T-helper 2 cell treated with Interferon-gamma antibody and Interleukin-4, amounts not matched to agents 5 μg/mL and 100 μg/mL, for 36 hours (primary cell): ENCODE results near the gene SEC16B.

ENCODE experiments used
- DNase-seq: peaks from one replicate; pipeline ENCODE4 v3.0.0; 2021; ENCODE audit warnings: low spot score
- H3K27ac Mint-ChIP-seq: one replicate; pipeline ENCODE4 v1.8.0; 2021; ENCODE audit warnings: mild to moderate bottlenecking, mixed read lengths
- H3K27me3 Mint-ChIP-seq: one replicate; pipeline ENCODE4 v1.8.0; 2021; ENCODE audit warnings: low read depth, mixed read lengths
- H3K36me3 Mint-ChIP-seq: one replicate; pipeline ENCODE4 v1.8.0; 2021; ENCODE audit warnings: low read depth, mixed read lengths
- H3K4me1 Mint-ChIP-seq: one replicate; pipeline ENCODE4 v1.8.0; 2021; ENCODE audit warnings: low read depth, mixed read lengths
- H3K4me3 Mint-ChIP-seq: one replicate; pipeline ENCODE4 v1.8.0; 2022; ENCODE audit warnings: mild to moderate bottlenecking, moderate library complexity, mixed read lengths
- H3K9me3 Mint-ChIP-seq: one replicate; pipeline ENCODE4 v1.8.0; 2021; ENCODE audit warnings: mixed read lengths

The SEC16B gene, protein sequence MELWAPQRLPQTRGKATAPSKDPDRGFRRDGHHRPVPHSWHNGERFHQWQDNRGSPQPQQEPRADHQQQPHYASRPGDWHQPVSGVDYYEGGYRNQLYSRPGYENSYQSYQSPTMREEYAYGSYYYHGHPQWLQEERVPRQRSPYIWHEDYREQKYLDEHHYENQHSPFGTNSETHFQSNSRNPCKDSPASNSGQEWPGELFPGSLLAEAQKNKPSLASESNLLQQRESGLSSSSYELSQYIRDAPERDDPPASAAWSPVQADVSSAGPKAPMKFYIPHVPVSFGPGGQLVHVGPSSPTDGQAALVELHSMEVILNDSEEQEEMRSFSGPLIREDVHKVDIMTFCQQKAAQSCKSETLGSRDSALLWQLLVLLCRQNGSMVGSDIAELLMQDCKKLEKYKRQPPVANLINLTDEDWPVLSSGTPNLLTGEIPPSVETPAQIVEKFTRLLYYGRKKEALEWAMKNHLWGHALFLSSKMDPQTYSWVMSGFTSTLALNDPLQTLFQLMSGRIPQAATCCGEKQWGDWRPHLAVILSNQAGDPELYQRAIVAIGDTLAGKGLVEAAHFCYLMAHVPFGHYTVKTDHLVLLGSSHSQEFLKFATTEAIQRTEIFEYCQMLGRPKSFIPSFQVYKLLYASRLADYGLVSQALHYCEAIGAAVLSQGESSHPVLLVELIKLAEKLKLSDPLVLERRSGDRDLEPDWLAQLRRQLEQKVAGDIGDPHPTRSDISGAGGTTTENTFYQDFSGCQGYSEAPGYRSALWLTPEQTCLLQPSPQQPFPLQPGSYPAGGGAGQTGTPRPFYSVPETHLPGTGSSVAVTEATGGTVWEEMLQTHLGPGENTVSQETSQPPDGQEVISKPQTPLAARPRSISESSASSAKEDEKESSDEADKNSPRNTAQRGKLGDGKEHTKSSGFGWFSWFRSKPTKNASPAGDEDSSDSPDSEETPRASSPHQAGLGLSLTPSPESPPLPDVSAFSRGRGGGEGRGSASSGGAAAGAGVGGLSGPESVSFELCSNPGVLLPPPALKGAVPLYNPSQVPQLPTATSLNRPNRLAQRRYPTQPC

DNA sequence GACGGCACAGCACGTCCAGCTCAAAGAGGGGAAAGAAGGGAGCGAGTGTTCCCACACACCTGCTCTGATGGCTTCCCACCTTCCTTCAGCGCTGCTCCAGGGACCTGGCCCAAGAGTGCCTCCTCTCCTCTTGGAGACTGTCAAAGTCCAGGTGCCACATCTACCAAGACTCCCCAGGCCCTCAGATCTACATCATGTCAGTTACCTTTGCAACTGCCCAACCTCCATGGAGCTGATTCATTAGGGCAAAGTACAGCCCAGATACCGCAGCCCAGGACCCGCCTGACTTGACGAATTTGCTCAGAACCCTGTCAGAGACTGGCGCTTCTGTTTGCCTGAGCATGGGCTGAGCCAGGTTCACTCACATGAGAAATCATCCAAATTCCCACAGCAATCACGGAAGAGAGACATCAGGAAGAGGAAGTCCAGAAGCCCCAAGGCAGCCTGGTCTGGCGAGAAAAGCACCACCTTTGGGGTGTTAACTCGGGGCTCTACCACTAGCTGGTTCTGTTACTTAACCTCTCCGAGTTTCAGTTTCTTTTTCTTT is at the start of gene SEC16B:
TSS of gene SEC16B (minus strand) at position 234 of the 547 bp plus-strand sequence. CDS start 2,077 bp downstream, outside the sequence.
- Mint-ChIP-seq H3K36me3 (no peaks in the 10 kb centered on the region), H3K27me3 (no peaks in the 10 kb centered on the region), H3K27ac (no peak within 1 kb of the TSS), H3K9me3 (no peaks in the 10 kb centered on the region), H3K4me3 (no peak within 1 kb of the TSS), H3K4me1 (no peaks in the 10 kb centered on the region)
- no peak for DNase-seq

DNA sequence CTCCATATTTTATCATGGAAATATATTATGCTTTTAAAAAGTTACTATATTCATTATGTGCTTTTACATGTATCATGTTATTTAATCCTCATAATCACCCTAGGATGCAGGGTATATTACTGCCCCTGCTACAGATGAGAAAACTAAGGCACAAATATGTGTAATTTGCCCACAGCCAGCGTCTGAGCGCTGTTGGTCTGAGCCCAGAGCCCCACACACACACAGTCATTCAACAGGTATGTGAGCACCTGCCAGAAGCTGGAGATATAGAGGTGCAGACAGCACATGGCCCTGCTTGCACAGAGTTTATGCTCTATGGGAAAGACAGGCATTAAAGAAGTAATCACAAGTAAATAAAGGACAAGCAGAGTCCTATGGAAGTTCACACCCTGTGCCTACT is 49.8 kb upstream of the SEC16B start:
- Mint-ChIP-seq H3K9me3 (peaks cover 4% of the 10 kb centered on the region), H3K27ac (no peak overlapping the region), H3K27me3 (no peaks in the 10 kb centered on the region), H3K4me1 (no peaks in the 10 kb centered on the region), H3K4me3 (no peak overlapping the region), H3K36me3 (no peaks in the 10 kb centered on the region)
- DNase-seq = no peak

DNA sequence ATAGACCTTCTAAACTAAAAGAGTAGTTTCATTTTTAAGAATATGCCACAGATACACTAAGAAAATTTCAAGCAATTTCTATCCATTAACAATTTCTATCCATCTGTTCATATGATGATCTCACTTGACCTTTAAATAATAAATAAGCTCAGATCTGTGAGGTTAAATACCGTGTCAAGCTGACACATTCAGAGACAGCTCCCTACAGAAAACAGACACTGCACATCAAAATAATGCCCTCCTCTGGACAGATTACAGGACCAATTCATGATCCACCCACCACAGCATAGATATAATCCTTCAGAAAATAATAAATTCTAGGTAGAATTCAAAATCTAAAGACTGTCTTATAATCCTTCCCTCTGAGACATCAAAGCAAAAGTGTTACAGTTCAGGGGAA is 49.4 kb upstream of the SEC16B start:
- Mint-ChIP-seq H3K4me3 (no peak overlapping the region), H3K27ac (no peak overlapping the region), H3K27me3 (no peaks in the 10 kb centered on the region), H3K36me3 (no peaks in the 10 kb centered on the region), H3K4me1 (no peaks in the 10 kb centered on the region), H3K9me3 (peaks cover 4% of the 10 kb centered on the region)
- DNase-seq = no peak

DNA sequence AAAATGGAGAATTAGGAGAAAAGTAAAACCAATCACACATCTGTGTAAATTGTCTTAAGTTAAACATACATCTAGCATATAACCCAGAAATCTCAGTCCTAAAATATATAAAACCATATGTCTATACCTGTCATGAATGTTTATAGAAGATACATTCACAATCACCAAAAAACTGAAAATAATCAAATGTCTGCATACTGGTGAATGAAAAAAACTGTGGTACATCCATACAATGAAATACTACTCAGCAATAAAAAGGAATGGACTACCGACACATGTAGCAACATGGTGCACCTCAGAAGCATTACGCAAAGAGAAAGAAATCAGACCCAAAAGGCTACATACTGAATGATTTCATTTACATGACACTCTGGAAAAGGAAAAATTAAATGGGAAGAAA is 47.7 kb upstream of the SEC16B start:
- Mint-ChIP-seq H3K27me3 (no peaks in the 10 kb centered on the region), H3K27ac (no peak overlapping the region), H3K9me3 (peaks cover 4% of the 10 kb centered on the region), H3K4me3 (no peak overlapping the region), H3K36me3 (no peaks in the 10 kb centered on the region), H3K4me1 (no peaks in the 10 kb centered on the region)
- no peak for DNase-seq

DNA sequence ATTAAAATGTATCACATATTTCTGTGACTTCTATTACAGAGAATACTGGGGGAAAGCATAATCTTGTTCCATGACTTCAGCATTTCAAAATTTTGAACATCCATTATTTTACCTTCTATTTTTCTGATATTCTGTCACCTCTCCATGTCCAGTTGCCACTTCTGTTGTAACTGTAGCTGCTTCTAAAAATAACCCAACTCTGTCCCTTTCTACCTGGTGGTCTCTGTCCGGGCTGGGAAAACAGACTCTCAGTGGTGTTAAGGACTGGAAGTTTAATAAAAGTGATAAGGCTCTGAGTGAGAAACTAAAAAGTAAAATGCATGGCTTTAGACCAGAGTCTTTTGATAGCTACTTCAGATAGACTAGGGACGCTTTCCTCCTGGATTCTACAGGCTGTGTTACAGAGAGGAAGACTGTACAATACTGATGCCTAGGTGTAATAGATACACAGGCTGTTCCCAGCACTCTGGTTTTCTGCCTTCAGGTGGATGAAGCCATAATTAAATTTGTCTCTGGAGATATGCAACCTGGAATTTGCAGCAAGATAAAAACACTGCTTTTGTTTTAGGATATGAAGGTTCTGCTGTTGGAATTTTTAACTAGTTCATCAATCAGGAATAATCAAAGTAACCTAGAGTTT is 42.1 kb upstream of the SEC16B start:
- Mint-ChIP-seq H3K4me3 (no peak overlapping the region), H3K4me1 (no peaks in the 10 kb centered on the region)
- DNase-seq = no peak

DNA sequence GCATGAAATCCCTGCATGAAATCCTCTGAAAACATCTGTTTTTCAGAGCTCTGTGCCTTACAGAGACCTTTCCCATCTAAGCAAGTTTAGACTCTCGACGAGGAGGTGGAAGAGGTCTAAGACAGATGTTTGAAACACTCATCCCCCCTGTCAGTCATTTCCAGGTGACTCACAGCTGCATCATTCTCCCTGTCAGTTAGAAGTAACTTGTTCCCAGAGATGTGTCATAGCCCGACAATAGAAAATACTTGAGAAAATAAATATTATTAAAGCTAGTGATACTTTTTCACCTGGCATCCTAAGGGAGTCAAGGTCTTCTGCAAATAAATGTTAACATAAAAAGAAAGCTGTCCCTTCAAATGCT is 41.6 kb upstream of the SEC16B start:
- Mint-ChIP-seq H3K27ac (no peak overlapping the region), H3K4me1 (no peaks in the 10 kb centered on the region), H3K9me3 (no peaks in the 10 kb centered on the region), H3K27me3 (no peaks in the 10 kb centered on the region), H3K36me3 (no peaks in the 10 kb centered on the region), H3K4me3 (no peak overlapping the region)
- no peak for DNase-seq

More for the DNA sequence above, 42.1 kb upstream of the SEC16B start:
- Mint-ChIP-seq H3K9me3 (no peaks in the 10 kb centered on the region), H3K27me3 (no peaks in the 10 kb centered on the region), H3K27ac (no peak overlapping the region), H3K36me3 (no peaks in the 10 kb centered on the region)

DNA sequence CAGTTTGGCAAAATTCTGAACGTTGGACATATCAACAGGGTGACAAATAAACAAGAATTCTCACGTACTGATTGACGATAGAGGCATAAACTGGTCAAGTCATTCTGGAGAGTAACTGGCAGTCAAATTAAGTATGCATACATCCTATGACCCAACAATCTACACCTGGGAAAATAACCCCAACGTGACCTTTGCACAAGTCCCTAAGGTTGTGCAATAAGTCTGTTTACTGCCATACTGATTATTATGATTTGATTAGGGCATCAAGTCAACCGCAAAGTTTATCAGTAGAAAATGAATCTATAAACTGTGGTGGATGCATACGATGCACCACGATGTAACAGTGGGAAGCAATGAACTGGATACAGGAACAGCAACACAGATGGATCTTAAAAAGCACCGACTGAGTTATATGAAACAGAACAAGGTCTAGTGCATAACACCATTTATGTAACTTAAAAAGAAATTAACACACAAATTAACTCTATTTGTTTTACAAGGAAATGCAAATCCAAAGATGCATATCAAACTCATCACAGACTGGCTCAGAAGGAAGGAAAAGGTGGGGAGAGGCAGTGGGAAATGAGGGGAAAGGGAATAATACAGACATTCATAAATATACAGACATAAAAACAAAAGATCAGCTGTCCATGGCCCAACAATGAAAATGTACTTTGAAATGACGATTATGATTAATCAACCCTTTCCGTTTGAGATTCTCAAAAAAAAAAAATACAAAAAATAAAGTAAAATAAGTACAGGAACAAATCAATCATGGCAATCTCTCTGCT is 41.0 kb upstream of the SEC16B start:
- Mint-ChIP-seq H3K27ac (no peak overlapping the region), H3K4me1 (no peaks in the 10 kb centered on the region), H3K9me3 (no peaks in the 10 kb centered on the region), H3K4me3 (no peak overlapping the region), H3K36me3 (no peaks in the 10 kb centered on the region), H3K27me3 (no peaks in the 10 kb centered on the region)
- no peak for DNase-seq

DNA sequence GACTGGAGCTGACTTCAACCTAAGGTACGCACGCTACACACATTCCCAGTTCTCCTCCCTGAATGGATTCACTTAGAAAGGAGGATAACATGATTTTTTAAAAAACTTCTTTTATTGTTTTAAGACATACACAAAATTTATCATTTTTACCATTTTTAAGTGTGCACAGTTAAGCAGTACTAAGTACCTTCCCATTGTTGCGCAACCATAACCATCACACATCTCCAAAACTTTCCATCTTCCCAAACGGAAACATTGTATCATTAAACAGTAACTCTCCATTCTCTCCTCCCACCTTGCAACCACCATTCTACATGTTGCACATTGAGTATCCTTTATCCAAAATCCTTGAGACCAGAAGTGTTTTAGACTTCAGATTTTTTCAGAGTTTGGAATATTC is 36.2 kb upstream of the SEC16B start:
- Mint-ChIP-seq H3K4me3 (no peak overlapping the region), H3K9me3 (no peaks in the 10 kb centered on the region), H3K27me3 (no peaks in the 10 kb centered on the region), H3K4me1 (no peaks in the 10 kb centered on the region), H3K36me3 (no peaks in the 10 kb centered on the region), H3K27ac (no peak overlapping the region)
- no peak for DNase-seq

DNA sequence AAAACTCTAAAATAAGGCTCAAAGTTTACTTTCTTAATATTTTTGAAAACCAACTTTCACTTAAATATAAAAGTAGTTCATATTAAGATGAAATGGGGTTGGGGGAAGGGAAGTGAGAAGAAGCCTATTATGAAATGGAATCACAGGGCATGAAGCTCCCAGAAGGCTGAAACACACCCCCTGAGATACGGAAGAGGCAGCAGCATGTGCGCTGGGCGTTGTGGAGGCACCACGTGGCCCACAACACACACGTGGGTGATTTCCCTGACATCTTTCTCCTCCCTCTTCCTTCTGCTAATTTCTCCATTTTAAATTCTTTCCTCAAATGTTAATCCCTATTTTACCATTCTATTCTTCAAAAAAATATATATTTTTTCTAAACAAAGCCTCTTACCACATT is 35.6 kb upstream of the SEC16B start:
- no peaks in the 10 kb centered on the region for H3K9me3 Mint-ChIP-seq
- no peaks in the 10 kb centered on the region for H3K36me3 Mint-ChIP-seq
- no peak for DNase-seq
- no peaks in the 10 kb centered on the region for H3K4me1 Mint-ChIP-seq
- no peak overlapping the region for H3K27ac Mint-ChIP-seq
- no peak overlapping the region for H3K4me3 Mint-ChIP-seq
- no peaks in the 10 kb centered on the region for H3K27me3 Mint-ChIP-seq

DNA sequence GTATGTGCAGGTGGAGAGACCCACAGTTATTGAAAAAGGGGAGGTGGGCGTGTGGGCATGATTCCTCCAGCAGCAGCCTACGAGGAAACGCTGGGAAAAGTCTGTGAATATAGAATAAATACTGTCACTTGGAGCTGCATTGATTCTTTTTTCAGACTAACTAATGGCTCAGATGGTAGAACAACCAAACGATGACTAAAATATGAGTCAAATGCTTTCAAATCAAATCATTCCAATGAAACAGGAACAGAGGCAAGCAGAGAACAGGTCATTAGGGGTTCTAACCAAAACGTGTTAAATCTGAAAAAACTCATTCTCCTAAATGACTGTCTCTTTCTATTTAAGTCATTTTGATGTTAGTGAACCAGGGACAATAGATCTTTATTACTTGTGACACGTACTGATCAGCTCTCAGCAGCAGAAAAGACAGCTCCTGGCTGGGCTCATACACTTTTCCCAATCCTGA is 35.1 kb upstream of the SEC16B start:
- Mint-ChIP-seq H3K9me3 (no peaks in the 10 kb centered on the region), H3K36me3 (no peaks in the 10 kb centered on the region), H3K4me1 (no peaks in the 10 kb centered on the region)

DNA sequence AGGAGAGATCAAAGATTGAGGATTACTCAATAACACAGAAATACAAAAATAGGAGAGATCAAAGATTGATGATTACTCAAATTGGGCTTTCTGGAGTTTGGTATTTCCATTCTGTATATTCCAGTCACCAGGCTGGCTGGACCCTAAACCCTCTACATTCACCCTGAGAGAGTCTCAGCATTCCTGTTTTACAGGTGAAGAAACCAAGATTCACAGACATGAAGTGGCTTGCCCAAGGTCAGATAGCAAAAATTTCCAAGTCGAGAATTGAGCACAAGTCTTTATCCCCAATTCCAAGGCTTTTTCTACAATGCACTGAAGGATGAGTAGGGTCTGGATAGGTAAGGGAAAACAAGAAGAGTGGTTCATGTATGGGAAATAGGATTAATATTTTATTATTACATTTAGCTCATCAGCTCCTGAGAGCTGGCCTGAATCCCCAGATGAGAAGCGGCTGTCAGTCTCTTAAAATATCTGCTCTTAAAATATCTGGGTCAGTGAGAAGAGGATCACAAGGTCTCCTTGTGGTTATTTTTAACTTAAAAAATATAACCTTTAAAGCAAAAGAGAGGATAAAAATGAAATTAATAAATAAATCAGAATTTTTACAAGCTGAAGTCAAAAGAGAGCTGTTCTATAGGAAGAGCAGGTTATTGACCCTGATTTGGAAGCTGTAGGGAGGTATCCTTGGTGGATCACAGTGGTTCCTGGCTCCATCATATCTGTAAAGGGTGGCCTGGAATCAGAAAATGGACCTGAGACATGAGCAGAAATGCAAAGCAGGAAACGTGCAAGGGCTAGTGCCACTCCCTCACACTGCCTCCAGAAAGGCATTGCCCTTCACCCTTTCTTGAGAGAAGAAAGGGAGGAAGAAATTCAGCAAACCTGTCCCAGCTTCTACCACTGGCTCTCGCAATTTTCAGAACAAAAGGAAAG is 29.1 kb upstream of the SEC16B start:
- no peaks in the 10 kb centered on the region for H3K4me1 Mint-ChIP-seq
- no peaks in the 10 kb centered on the region for H3K27me3 Mint-ChIP-seq
- H3K4me3 Mint-ChIP-seq = no peak overlapping the region
- no peak for DNase-seq
- H3K27ac Mint-ChIP-seq = no peak overlapping the region
- H3K36me3 Mint-ChIP-seq = no peaks in the 10 kb centered on the region
- H3K9me3 Mint-ChIP-seq = peaks cover 6% of the 10 kb centered on the region

More for the DNA sequence above, 35.1 kb upstream of the SEC16B start:
- Mint-ChIP-seq H3K4me3 (no peak overlapping the region), H3K27ac (no peak overlapping the region), H3K27me3 (no peaks in the 10 kb centered on the region)
- no peak for DNase-seq

DNA sequence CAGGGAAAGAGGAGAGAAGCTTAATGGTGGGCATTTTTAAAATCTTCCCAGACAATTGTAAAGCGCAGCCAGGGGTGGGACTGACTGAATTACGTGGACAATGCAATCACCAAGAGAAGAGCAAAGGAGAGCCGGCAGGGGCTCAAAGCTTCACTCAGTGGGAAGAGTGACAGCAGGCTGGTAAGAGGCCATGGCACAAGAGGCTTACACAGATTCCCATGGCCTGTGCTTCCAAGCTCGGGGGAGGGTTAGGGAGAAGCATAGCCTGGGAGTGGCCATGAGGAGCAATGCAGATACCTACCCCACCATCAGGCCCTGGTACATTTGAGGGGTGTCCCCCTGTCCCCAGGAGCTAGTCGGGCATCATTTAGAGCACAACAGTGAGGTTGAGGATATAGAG is 27.1 kb upstream of the SEC16B start:
- DNase-seq = no peak
- H3K9me3 Mint-ChIP-seq = peaks cover 6% of the 10 kb centered on the region
- no peak overlapping the region for H3K27ac Mint-ChIP-seq
- H3K4me3 Mint-ChIP-seq = no peak overlapping the region
- no peaks in the 10 kb centered on the region for H3K27me3 Mint-ChIP-seq
- no peaks in the 10 kb centered on the region for H3K36me3 Mint-ChIP-seq
- no peaks in the 10 kb centered on the region for H3K4me1 Mint-ChIP-seq
